Measurements from ENCODE around the gene DSP. TPM values are rescaled to one million over a fixed set of nuclear protein-coding genes. Genes with fewer than 3 reads are reported as not detected.

DSP gene
- total RNA-seq, 2 donors from 2014 or later = 3.0 to 3.4 TPM

- DNase-seq (ENCODE audit: low spot score) = no peak
- intact Hi-C loops (cut with DNase I) = no loop called here
These were observed 9.2 kb upstream of the DSP start for GRCh38 chr6:7532232-7532631.

DNA sequence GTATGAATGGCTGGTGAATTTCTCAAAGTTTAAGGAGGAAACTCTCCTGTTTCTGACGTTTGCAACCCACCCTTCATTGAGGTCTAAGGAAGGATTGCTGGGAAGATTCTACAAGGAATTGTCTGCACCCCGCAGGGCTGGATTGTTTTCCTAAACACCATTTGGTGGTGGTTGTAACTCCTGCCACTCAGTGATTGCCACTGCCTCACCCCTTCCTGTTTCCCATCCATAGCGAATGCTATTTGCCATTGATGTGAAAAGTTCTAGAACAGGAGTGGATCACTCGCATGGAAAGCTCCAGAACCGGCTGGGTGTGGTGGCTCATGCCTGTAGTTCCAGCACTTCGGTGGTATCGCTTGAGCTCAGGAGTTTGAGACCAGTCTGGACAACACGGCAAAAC is 8.7 kb upstream of the DSP start:
- intact Hi-C loops (cut with DNase I) = no loop called here
- no peak for DNase-seq (ENCODE audit: low spot score)

DNA sequence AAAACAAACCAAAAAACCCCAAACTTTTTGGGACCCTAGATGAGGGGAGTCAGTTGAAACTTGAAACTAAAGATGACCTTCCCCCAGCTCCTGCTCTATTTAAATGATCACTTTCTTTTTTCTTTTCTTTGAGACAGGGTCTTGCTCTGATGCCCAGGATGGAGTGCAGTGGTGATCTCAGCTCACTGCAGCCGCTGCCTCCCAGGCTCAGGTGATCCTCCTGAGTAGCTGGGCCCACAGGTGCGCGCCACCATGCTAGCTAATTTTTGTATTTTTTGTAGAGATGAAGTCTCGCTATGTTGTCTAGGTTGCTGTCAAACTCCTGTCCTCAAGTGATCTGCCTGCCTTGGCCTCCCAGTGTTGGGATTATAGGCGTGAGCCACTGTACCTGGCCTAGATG is 7.3 kb upstream of the DSP start:
- DNase-seq (ENCODE audit: low spot score) = no peak
- intact Hi-C loops (cut with DNase I) = no loop called here

DNA sequence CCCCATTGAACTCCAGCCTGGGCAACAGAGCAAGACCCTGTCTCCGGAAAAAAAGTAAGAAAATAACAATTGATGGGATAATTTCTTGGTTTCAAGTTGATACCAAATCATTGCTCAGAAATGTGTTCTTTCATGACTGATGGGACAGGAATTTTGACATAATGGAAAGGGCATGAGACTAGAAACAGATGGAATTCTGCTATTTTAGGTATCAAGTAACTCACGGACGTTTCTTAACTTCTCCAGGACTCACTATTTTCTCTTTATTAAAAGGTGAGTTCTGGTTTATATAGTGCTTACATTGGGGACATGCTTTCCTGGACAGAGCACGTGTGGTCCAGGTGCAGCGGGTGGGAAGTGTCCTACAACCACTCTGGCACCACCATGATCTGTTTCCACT is 6.0 kb upstream of the DSP start:
- intact Hi-C loops (cut with DNase I) = no loop called here
- DNase-seq (ENCODE audit: low spot score) = no peak

DNA sequence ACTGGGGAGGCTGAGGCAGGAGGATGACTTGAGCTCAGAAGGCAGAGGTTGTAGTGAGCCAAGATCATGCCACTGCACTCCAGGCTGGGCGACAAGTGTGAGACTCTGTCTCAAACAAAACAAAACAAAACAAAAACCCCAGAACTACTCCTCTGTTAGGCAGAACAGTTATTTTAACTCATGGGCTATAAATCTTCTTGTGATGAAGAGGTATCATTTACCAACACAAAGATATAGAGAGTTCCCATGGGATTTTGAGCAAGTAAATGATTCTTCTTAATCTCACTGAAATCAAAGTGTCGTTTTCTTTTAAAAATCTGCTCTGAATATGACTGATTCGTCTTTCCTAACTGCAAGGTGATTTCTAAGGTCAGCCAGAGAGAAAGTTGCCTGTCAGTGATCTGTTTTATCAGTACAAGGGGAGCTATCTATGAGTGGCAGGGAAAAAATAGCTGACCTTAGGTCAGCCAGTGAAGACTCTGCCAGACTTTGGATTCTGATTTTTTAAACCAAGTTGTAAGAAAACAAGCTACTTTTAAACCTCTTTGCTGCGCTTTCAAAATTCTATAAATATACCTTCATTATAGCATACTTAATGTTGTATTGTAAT is 3.8 kb upstream of the DSP start:
- no peak for DNase-seq (ENCODE audit: low spot score)
- intact Hi-C loops (cut with DNase I) = no loop called here

DNA sequence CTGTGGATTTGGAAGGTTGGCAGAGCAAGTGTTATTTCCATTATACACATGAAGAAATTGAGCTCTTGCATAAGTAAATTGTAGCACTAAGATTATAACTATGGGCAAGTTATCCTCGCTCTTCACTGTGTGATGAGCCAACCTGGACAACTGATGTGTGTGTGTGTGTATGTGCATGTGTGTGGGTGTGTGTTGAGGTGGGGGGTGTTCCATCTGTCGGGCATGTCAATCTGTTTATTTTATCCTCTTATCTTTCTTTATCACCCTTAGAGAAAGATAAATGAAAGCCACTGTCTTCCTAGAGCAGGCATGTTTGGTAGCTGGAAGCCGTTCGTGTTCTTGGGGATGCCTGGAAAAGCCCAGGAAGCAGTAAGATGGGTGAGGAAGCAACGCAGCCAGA is 3.0 kb upstream of the DSP start:
- intact Hi-C loops (cut with DNase I) = no loop called here

DNA sequence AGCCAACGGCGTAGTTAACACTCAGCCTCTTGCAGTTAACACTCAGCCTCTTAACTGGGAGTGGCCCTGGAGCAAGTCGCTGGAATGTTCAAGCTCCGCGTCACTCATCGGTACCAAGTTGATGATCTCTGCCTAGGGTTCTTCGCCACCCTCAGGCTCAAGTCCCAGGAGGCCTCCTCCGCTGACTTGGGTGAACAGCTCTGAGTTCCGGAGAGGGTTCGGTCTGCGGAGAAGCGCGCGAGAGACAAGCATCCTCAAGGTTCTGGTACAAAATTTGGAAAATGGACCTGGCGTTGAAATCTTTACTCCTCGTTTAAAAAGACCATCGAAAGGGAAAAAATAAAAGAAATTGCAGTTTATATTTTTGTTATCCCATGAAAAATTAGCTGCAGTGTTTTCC is 876 bp upstream of the DSP start:
- intact Hi-C loops (cut with DNase I) = no loop called here
- no peak for DNase-seq (ENCODE audit: low spot score)

More for the DNA sequence above, 3.0 kb upstream of the DSP start:
- DNase-seq (ENCODE audit: low spot score) = no peak

DNA sequence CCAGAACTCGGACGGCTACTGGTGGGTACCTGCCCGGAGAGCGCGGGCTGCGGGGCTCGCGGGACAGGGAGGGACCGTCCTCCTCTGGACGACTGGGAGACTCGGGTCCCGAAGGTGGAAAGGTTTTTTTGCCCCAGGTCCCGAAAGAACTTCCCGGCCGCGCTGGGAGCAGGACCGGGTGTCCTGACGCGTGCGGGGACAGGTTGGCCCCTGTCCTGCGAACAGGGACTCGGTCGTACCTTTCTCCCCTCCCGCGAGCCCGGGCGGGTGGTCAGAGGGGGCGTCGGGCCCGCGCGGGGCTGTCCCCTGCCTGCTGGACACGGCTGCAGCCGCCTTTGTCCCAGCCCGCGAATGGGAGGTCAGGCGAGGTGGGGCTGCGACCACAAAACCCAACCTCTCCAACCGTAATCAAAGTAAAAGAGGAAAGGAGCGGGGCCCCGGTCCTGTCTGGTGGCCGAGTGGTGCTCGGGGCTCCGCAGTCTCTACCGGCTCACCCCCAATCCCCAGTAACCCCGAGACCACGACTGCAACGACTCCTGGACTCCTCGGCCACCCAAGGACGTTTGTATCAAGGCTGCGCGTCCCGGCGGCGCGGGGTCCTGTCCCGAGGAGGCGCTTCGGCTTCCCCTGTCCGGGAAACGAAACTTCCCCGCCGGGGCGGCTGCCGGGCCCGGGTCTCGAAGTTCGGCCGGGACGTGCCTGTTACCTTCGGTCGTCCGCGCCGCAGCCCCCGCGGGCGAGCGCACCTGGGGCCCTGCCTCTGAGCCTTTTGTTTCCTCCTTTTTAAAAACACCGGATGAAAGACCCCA is 798 bp downstream of the DSP start:
- peak; percentile 83 for DNase-seq (ENCODE audit: low spot score)
- intact Hi-C loops (cut with DNase I) = no loop called here

- intact Hi-C loops (cut with DNase I) = no loop called here
- no peak for DNase-seq (ENCODE audit: low spot score)
These were observed 1.6 kb downstream of the DSP start for GRCh38 chr6:7542874-7543624.

- DNase-seq (ENCODE audit: low spot score) = no peak
- intact Hi-C loops (cut with DNase I) = no loop called here
These were observed 2.4 kb downstream of the DSP start for GRCh38 chr6:7543789-7544424.

- intact Hi-C loops (cut with DNase I) = no loop called here
These were observed 3.1 kb downstream of the DSP start for GRCh38 chr6:7544597-7544996.

DNA sequence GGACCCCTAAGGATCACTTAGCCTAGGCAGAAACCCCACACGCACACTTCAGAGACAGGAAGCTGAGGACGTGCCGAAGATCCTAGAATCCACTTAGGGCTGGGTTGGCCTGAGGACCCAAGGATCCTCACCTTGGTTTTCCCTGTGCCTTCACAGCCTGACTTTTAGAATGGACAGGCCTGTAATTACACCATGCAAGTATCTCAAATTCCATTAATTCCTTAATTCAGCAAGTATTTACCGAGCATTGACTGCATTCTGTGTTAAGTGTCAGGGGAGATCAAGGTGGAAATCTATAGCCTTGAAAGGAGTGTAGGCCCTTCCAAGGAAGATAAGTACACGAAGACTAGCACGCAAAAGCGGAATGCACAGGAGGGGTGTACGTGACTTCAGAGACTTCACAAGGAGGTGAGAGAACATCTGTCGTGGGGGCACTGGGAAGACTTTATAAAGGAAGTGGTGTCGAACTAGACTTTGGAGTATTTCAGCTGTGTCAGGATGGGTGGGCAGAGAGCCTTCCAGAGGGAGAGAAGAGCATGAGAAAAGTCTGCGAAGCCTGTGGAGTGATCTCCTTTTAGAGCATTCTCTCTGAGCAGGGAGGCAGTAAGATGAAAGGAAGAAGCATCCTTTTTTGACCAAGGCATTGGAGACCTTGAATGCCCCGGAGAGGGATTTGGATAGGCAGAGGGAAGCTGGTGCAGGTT is 4.0 kb downstream of the DSP start:
- intact Hi-C loops (cut with DNase I) = no loop called here
- no peak for DNase-seq (ENCODE audit: low spot score)

More at GRCh38 chr6:7544597-7544996, 3.1 kb downstream of the DSP start:
- no peak for DNase-seq (ENCODE audit: low spot score)

- intact Hi-C loops (cut with DNase I) = no loop called here
- no peak for DNase-seq (ENCODE audit: low spot score)
These were observed 4.5 kb downstream of the DSP start for GRCh38 chr6:7546020-7546369.

DNA sequence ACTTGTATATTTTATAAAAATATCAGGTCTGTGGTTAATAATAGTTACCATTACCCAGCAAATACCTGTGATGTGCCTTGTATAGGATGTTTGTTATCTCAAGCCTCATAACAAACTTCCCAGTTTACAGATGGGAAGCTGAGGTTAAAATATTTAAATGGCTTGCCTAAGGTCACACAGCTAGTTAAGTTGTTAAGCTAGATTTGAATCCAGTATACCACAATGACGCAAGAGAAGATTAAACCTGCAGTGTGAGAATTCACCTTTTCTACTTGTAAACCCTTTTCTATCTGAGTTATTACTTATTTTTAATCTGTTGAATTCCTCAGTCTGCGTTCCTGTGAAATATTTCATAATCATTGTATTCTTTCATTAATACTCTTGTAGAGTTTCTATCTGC is 4.9 kb downstream of the DSP start:
- DNase-seq (ENCODE audit: low spot score) = no peak
- intact Hi-C loops (cut with DNase I) = no loop called here

DNA sequence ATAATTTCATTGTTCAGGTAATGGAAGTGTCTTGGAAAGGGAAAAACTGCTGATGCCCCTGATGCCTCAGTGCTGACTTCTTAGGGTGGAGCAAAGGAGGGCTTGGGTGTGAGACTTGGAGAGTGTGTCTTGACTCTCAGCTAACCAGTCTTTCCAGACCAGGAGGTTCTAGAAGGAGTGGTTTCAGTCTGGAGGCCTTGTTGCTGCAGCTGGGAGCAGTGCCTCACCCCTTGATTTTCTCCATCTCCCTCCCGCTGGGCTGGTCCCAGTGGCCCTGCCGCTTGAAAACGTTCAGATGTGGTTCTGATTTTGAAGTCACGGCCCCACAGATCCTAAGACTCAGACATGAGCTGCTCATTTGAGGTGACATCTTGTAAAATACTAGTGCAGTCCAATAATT is 5.4 kb downstream of the DSP start:
- intact Hi-C loops (cut with DNase I) = no loop called here

GRCh38 chr6:7547315-7547714 is 5.8 kb downstream of the DSP start:
- no peak for DNase-seq (ENCODE audit: low spot score)
- intact Hi-C loops (cut with DNase I) = no loop called here

More for the DNA sequence above, 5.4 kb downstream of the DSP start:
- DNase-seq (ENCODE audit: low spot score) = no peak

DNA sequence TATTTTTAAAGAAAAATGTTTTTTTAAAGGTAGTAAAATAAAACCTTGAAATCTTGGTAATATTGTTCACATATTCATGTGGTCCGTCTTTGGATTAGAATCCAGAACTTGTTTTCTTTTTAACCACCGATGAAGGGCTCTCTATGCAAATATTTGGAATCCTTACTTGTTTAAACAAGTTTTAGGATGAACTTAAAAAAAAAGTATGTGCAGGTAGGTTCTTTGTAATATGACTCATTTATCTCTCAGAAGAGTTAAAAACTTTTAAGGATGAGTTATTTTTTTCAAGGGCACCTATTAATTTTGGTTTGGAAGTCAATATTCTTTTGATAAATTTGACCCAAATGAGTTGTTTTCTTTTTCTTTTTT is 8.9 kb downstream of the DSP start:
- intact Hi-C loops (cut with DNase I) = no loop called here

DNA sequence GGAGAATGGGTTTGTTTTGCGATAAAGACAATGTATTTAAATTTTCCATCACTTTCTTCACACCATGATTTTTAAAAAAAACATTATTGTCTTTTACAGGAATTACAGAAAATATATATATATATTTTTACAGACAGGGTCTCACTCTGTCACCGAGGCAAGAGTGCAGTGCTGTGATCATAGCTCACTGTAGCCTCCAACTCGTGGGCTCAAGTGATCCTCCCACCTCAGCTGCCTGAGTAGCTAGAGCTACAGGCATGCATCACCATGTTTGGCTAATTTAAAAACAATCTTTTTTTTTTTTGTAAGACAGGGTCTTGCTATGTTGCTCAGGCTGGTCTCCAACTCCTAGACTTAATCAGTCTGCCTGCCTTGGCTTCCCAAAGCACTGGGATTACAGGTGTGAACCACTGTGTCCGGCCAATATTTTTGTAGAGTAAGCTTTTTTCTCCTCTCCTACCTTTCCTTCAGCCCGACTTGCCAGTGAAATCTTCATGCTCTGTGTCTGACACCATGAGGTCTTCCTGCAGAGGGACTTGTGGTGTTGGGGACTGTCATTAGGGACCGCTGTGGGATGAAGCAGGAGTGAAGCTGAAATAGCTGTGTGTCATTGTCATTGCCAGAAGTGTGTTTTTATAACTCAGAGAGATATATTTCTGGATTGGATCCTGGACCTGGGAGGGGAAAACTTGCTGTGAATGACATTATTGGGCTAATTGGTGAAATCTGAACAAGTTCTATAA is 13.2 kb downstream of the DSP start:
- no peak for DNase-seq (ENCODE audit: low spot score)
- intact Hi-C loops (cut with DNase I) = no loop called here

More for the DNA sequence above, 8.9 kb downstream of the DSP start:
- DNase-seq (ENCODE audit: low spot score) = no peak

- DNase-seq (ENCODE audit: low spot score) = no peak
These were observed 14.2 kb downstream of the DSP start for GRCh38 chr6:7555671-7556070.

More at GRCh38 chr6:7555671-7556070, 14.2 kb downstream of the DSP start:
- intact Hi-C loops (cut with DNase I) = no loop called here
